Effector CD8-positive, alpha-beta T cell (primary cell): Measurements from ENCODE around the gene TBC1D9.

Source experiments
- DNase-seq: peaks from one replicate; lab custom pipeline; 2025; lab: John Stamatoyannopoulos, UW

The TBC1D9 gene

GRCh38 chr4:140720387-140721304 lies 35.5 kb downstream of the TBC1D9 start:
- DNase-seq = no peak

- no peak for DNase-seq
Measured at GRCh38 chr4:140719686-140720085, 36.5 kb downstream of the TBC1D9 start.

- DNase-seq = no peak
Measured at GRCh38 chr4:140719022-140719421, 37.2 kb downstream of the TBC1D9 start.

GRCh38 chr4:140718241-140718952 lies 37.8 kb downstream of the TBC1D9 start:
- no peak for DNase-seq

- no peak for DNase-seq
Measured at GRCh38 chr4:140717313-140717712, 38.9 kb downstream of the TBC1D9 start.

- DNase-seq = no peak
Measured at GRCh38 chr4:140715119-140715518, 41.1 kb downstream of the TBC1D9 start.

GRCh38 chr4:140711910-140712309 lies 44.3 kb downstream of the TBC1D9 start:
- no peak for DNase-seq

- DNase-seq = no peak
Measured at GRCh38 chr4:140710908-140711622, 45.1 kb downstream of the TBC1D9 start.

GRCh38 chr4:140707325-140707724 lies 48.9 kb downstream of the TBC1D9 start:
- DNase-seq = no peak

- DNase-seq = no peak
Measured at GRCh38 chr4:140706665-140707064, 49.5 kb downstream of the TBC1D9 start.

GRCh38 chr4:140706276-140706625 lies 49.9 kb downstream of the TBC1D9 start:
- no peak for DNase-seq

- DNase-seq = no peak
Measured at GRCh38 chr4:140705625-140706275, 50.4 kb downstream of the TBC1D9 start.

GRCh38 chr4:140704964-140705363 lies 51.2 kb downstream of the TBC1D9 start:
- no peak for DNase-seq

GRCh38 chr4:140704392-140704960 lies 51.7 kb downstream of the TBC1D9 start:
- no peak for DNase-seq

- no peak for DNase-seq
Measured at GRCh38 chr4:140703463-140703862, 52.7 kb downstream of the TBC1D9 start.

- DNase-seq = no peak
Measured at GRCh38 chr4:140702096-140702757, 54.0 kb downstream of the TBC1D9 start.

GRCh38 chr4:140701071-140701470 lies 55.1 kb downstream of the TBC1D9 start:
- DNase-seq = no peak

- no peak for DNase-seq
Measured at GRCh38 chr4:140697709-140698560, 58.2 kb downstream of the TBC1D9 start.

- no peak for DNase-seq
Measured at GRCh38 chr4:140695483-140695882, 60.7 kb downstream of the TBC1D9 start.

- DNase-seq = no peak
Measured at GRCh38 chr4:140693562-140693961, 62.6 kb downstream of the TBC1D9 start.
